Neural progenitor cell (in vitro differentiated cells): ENCODE measurements around the gene DDRGK1.

Experiments used
- CTCF ChIP-seq: fragments of 200-600 bp; sonication (generic); IDR thresholded peaks from 2 replicates; pipeline ENCODE4 v1.5.1; 2017; ENCODE audit warnings: antibody characterized with exemption, mild to moderate bottlenecking
- EZH2 ChIP-seq: fragments of 200-600 bp; sonication (generic); IDR thresholded peaks from 2 replicates; pipeline ENCODE4 v1.6.1; 2017; ENCODE audit warnings: antibody characterized with exemption, mild to moderate bottlenecking, moderate library complexity

DNA sequence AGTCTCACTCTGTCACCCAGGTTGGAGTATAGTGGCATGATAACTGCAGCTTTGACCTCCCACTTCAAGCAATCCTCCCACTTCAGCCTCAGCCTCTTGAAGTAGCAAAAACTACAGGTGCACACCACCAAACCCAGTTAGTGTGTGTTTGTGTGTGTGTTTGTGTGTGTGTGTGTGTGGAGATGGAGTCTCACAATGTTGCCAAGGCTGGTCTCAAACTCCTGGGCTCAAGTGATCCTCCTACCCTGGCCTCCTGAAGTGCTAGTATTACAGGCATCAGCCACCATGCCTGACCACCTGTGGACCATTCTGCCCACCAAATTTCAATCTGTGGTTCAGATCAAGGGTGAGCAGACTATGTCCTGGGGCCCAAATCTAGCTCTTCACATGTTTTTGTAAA, 53.6 kb downstream of the DDRGK1 start:
- TF ChIP-seq CTCF (no peak), EZH2 (no peak)
